GM23338 (cell line): Measurements from ENCODE around the gene PTPRE. TPM values are rescaled to one million over a fixed set of nuclear protein-coding genes. Genes with fewer than 3 reads are reported as not detected.

ENCODE experiments used
- ATAC-seq: fragments of 200-7000 bp; cut with Tn5 transposase; 3 replicates; pipeline ENCODE4 v1.9.1; 2020
- DNase-seq: peaks from one replicate; pipeline ENCODE4 v3.0.0-alpha.2; 2015; ENCODE audit warnings: low spot score
- H2AFZ ChIP-seq: fragments of 200-600 bp; sonication (generic); 2 replicates; pipeline ENCODE4 v1.8.0; 2016; ENCODE audit warnings: antibody characterized with exemption, mild to moderate bottlenecking, moderate library complexity
- H3F3A ChIP-seq: fragments of 200-600 bp; sonication (generic); replicated peaks from 2 replicates; pipeline ENCODE4 v1.8.0; 2017; ENCODE audit warnings: antibody characterized with exemption, mixed run types, low read depth
- H3K27ac ChIP-seq: fragments of 200-600 bp; sonication (generic); 2 replicates; pipeline ENCODE4 v1.6.1; 2016; ENCODE audit warnings: low read depth
- H3K27me3 ChIP-seq: fragments of 200-600 bp; sonication (generic); 2 replicates; pipeline ENCODE4 v1.8.0; 2016; ENCODE audit warnings: mild to moderate bottlenecking, mixed run types, moderate library complexity; ENCODE audit not compliant: insufficient read depth
- H3K36me3 ChIP-seq: fragments of 200-600 bp; sonication (generic); 2 replicates; pipeline ENCODE4 v1.8.0; 2016; ENCODE audit warnings: mild to moderate bottlenecking; ENCODE audit not compliant: insufficient read depth
- H3K4me1 ChIP-seq: fragments of 200-600 bp; sonication (generic); 2 replicates; pipeline ENCODE4 v1.8.0; 2016; ENCODE audit warnings: mild to moderate bottlenecking, moderate library complexity; ENCODE audit not compliant: insufficient read depth
- H3K4me2 ChIP-seq: fragments of 200-600 bp; sonication (generic); 2 replicates; pipeline ENCODE4 v1.7.1; 2017; ENCODE audit warnings: mixed run types
- H3K4me3 ChIP-seq: fragments of 200-600 bp; sonication (generic); 2 replicates; pipeline ENCODE4 v1.6.1; 2016; ENCODE audit warnings: mixed run types
- H3K79me2 ChIP-seq: fragments of 200-600 bp; sonication (generic); replicated peaks from 2 replicates; pipeline ENCODE4 v1.8.0; 2017; ENCODE audit warnings: mild to moderate bottlenecking; ENCODE audit not compliant: insufficient read depth
- H3K9me2 ChIP-seq: fragments of 200-600 bp; sonication (generic); 2 replicates; pipeline ENCODE4 v1.8.0; 2017; ENCODE audit not compliant: insufficient read depth
- H4K20me1 ChIP-seq: fragments of 200-600 bp; sonication (generic); replicated peaks from 2 replicates; pipeline ENCODE4 v1.8.0; 2017; ENCODE audit warnings: mild to moderate bottlenecking; ENCODE audit not compliant: insufficient read depth
- H3K27ac Mint-ChIP-seq: 2 replicates; pipeline ENCODE4 v1.8.0; 2020; ENCODE audit warnings: inconsistent platforms, mild to moderate bottlenecking, moderate library complexity, mixed read lengths
- H3K27me3 Mint-ChIP-seq: 3 replicates; pipeline ENCODE4 v1.8.0; 2022; ENCODE audit warnings: low read depth, mild to moderate bottlenecking, moderate library complexity, mixed read lengths, inconsistent platforms; ENCODE audit not compliant: insufficient read depth, poor library complexity
- H3K36me3 Mint-ChIP-seq: 3 replicates; pipeline ENCODE4 v1.8.0; 2021; ENCODE audit warnings: low read depth, mild to moderate bottlenecking, inconsistent platforms, moderate library complexity, mixed read lengths
- H3K4me1 Mint-ChIP-seq: 3 replicates; pipeline ENCODE4 v1.8.0; 2020; ENCODE audit warnings: mild to moderate bottlenecking, inconsistent platforms, mixed read lengths
- H3K4me3 Mint-ChIP-seq: 3 replicates; pipeline ENCODE4 v1.8.0; 2021; ENCODE audit warnings: moderate library complexity, mild to moderate bottlenecking, inconsistent platforms, mixed read lengths
- H3K9me3 Mint-ChIP-seq: 3 replicates; pipeline ENCODE4 v1.8.0; 2020; ENCODE audit warnings: moderate library complexity, mild to moderate bottlenecking, inconsistent platforms, mixed read lengths
- ETS1 ChIP-seq: IDR thresholded peaks from 2 replicates; pipeline ENCODE4 v1.6.1; 2016; ENCODE audit warnings: antibody characterized with exemption
- POLR2AphosphoS5 ChIP-seq: IDR thresholded peaks from 2 replicates; pipeline ENCODE4 v1.6.1; 2016; ENCODE audit warnings: antibody characterized with exemption, low read depth
- ZNF462 ChIP-seq: fragments of 250-450 bp; sonication (Bioruptor Pico); IDR thresholded peaks from 2 replicates; pipeline ENCODE4 v1.5.0; 2020; ENCODE audit warnings: mild to moderate bottlenecking, moderate library complexity
- polyA plus RNA-seq: library from polyadenylated mRNA; unstranded; fragments of >200 nt; fragmentation: Nextera tagmentation; extraction: Ambion mirVana; gene quantifications from 2 replicates; pipeline ENCODE4 v1.2.1, GENCODE V29; 2016
- total RNA-seq: library from RNA; depleted of rRNA; stranded (reverse); fragments of >200 nt; shearing (Covaris generic); gene quantifications from 2 replicates; pipeline ENCODE4 v1.2.3, GENCODE V29; 2014

The PTPRE gene
- total and polyA plus RNA-seq, 2 experiments from 2014 or later, result 0.34 to 0.42 TPM

GRCh38 chr10:128044186-128044585 is 137.3 kb downstream of the PTPRE start:
- Mint-ChIP-seq H3K9me3 (no peaks in the 10 kb centered on the region), H3K36me3 (no peaks in the 10 kb centered on the region), H3K27me3 (peaks cover 6% of the 10 kb centered on the region), H3K27ac (no peak overlapping the region), H3K4me3 (no peak overlapping the region), H3K4me1 (peaks cover 13% of the 10 kb centered on the region)
- Histone ChIP-seq H3K27me3 (no peaks in the 10 kb centered on the region), H4K20me1 (no peaks in the 10 kb centered on the region), H3K4me3 (no peak overlapping the region), H3K27ac (no peak overlapping the region), H2AFZ (no peak overlapping the region), H3K36me3 (no peaks in the 10 kb centered on the region), H3F3A (0 out of 2 replicates have a peak, but pooled peaks cover 3% of the 10 kb centered on the region), H3K9me2 (no peaks in the 10 kb centered on the region), H3K4me2 (no peak overlapping the region), H3K79me2 (no peaks in the 10 kb centered on the region), H3K4me1 (no peaks in the 10 kb centered on the region)
- ATAC-seq (no peak), DNase-seq (no peak)
- TF ChIP-seq ETS1, result no peak

- Mint-ChIP-seq H3K27me3 (peaks cover 6% of the 10 kb centered on the region), H3K4me3 (no peak overlapping the region), H3K4me1 (peaks cover 10% of the 10 kb centered on the region), H3K9me3 (no peaks in the 10 kb centered on the region), H3K36me3 (no peaks in the 10 kb centered on the region), H3K27ac (no peak overlapping the region)
- Histone ChIP-seq H3F3A (0 out of 2 replicates have a peak, but pooled peaks cover 3% of the 10 kb centered on the region), H3K79me2 (no peaks in the 10 kb centered on the region), H3K4me3 (no peak overlapping the region), H3K27ac (no peak overlapping the region), H3K4me1 (no peaks in the 10 kb centered on the region), H3K9me2 (no peaks in the 10 kb centered on the region), H4K20me1 (no peaks in the 10 kb centered on the region), H2AFZ (no peak overlapping the region), H3K4me2 (no peak overlapping the region), H3K27me3 (no peaks in the 10 kb centered on the region), H3K36me3 (no peaks in the 10 kb centered on the region)
- no peak for ATAC-seq
- no peak for TF ChIP-seq ZNF462
- no peak for TF ChIP-seq POLR2AphosphoS5
- DNase-seq, result no peak
Observed at GRCh38 chr10:128044961-128045832, 138.3 kb downstream of the PTPRE start.
